ENCODE results near the gene ZNF280D. TPM values are rescaled to one million over a fixed set of nuclear protein-coding genes. Genes with fewer than 3 reads are reported as not detected.

The ZNF280D gene
- total RNA-seq, 1 donor from 2014 or later: 12.5 TPM

- Mint-ChIP-seq H3K4me1 (ENCODE audit: low read depth) (peaks cover 2% of the 10 kb centered on the region), H3K27me3 (ENCODE audit: low read depth) (no peaks in the 10 kb centered on the region), H3K9me3 (ENCODE audit: low read depth) (no peaks in the 10 kb centered on the region), H3K36me3 (ENCODE audit: low read depth) (no peaks in the 10 kb centered on the region), H3K4me3 (ENCODE audit: unreplicated experiment) (no peak overlapping the region), H3K27ac (ENCODE audit: unreplicated experiment) (no peak overlapping the region)
- no peak for DNase-seq (ENCODE audit: low spot score)
- TF ChIP-seq CTCF (IDR thresholded peaks at IDR 0.05): no peak
Observed at GRCh38 chr15:56736881-56737707, 3.8 kb upstream of the ZNF280D start.

- H3K36me3 Mint-ChIP-seq (ENCODE audit: low read depth): no peaks in the 10 kb centered on the region
- H3K4me3 Mint-ChIP-seq (ENCODE audit: unreplicated experiment): no peak overlapping the region
- H3K27ac Mint-ChIP-seq (ENCODE audit: unreplicated experiment): no peak overlapping the region
- no peaks in the 10 kb centered on the region for H3K9me3 Mint-ChIP-seq (ENCODE audit: low read depth)
- H3K4me1 Mint-ChIP-seq (ENCODE audit: low read depth): peaks cover 9% of the 10 kb centered on the region
- no peak for TF ChIP-seq CTCF (IDR thresholded peaks at IDR 0.05)
- no peak for DNase-seq (ENCODE audit: low spot score)
- H3K27me3 Mint-ChIP-seq (ENCODE audit: low read depth): no peaks in the 10 kb centered on the region
Observed at GRCh38 chr15:56736308-56736707, 3.0 kb upstream of the ZNF280D start.

- DNase-seq (ENCODE audit: low spot score): no peak
- no peaks in the 10 kb centered on the region for H3K9me3 Mint-ChIP-seq (ENCODE audit: low read depth)
- no peak for TF ChIP-seq CTCF (IDR thresholded peaks at IDR 0.05)
- H3K27ac Mint-ChIP-seq (ENCODE audit: unreplicated experiment): no peak overlapping the region
- no peak overlapping the region for H3K4me3 Mint-ChIP-seq (ENCODE audit: unreplicated experiment)
- H3K27me3 Mint-ChIP-seq (ENCODE audit: low read depth): no peaks in the 10 kb centered on the region
- H3K36me3 Mint-ChIP-seq (ENCODE audit: low read depth): no peaks in the 10 kb centered on the region
- peaks cover 14% of the 10 kb centered on the region for H3K4me1 Mint-ChIP-seq (ENCODE audit: low read depth)
Observed at GRCh38 chr15:56735589-56735988, 2.3 kb upstream of the ZNF280D start.

GRCh38 chr15:56734013-56734635 lies 815 bp upstream of the ZNF280D start:
- H3K27me3 Mint-ChIP-seq (ENCODE audit: low read depth): no peaks in the 10 kb centered on the region
- no peaks in the 10 kb centered on the region for H3K36me3 Mint-ChIP-seq (ENCODE audit: low read depth)
- H3K9me3 Mint-ChIP-seq (ENCODE audit: low read depth): no peaks in the 10 kb centered on the region
- TF ChIP-seq CTCF (IDR thresholded peaks at IDR 0.05): no peak
- H3K27ac Mint-ChIP-seq (ENCODE audit: unreplicated experiment): no peak overlapping the region
- H3K4me1 Mint-ChIP-seq (ENCODE audit: low read depth): peaks cover 21% of the 10 kb centered on the region
- no peak for DNase-seq (ENCODE audit: low spot score)
- no peak overlapping the region for H3K4me3 Mint-ChIP-seq (ENCODE audit: unreplicated experiment)

GRCh38 chr15:56732886-56733135 lies 498 bp downstream of the ZNF280D start:
- H3K4me1 Mint-ChIP-seq (ENCODE audit: low read depth): peaks cover 25% of the 10 kb centered on the region
- no peaks in the 10 kb centered on the region for H3K9me3 Mint-ChIP-seq (ENCODE audit: low read depth)
- no peak for DNase-seq (ENCODE audit: low spot score)
- TF ChIP-seq CTCF (IDR thresholded peaks at IDR 0.05): no peak
- peak overlapping the region; percentile 97 for H3K27ac Mint-ChIP-seq (ENCODE audit: unreplicated experiment)
- no peaks in the 10 kb centered on the region for H3K27me3 Mint-ChIP-seq (ENCODE audit: low read depth)
- peak overlapping the region; percentile 78 for H3K4me3 Mint-ChIP-seq (ENCODE audit: unreplicated experiment)
- no peaks in the 10 kb centered on the region for H3K36me3 Mint-ChIP-seq (ENCODE audit: low read depth)

Data from chondrocyte (in vitro differentiated cells).